GM18519 (cell line): Measurements from ENCODE around the gene ISG15.
"Not testable (repeated sequence)": the region's sequence is repeated elsewhere in the genome, so short reads cannot be mapped to it uniquely, and the experiment has no call there.

Source experiments
- ATAC-seq: cut with Tn5 transposase; IDR thresholded peaks from one replicate; pipeline ENCODE4 v1.9.1; 2021; ENCODE audit warnings: mild to moderate bottlenecking, moderate library complexity; ENCODE audit not compliant: unreplicated experiment, low FRiP score

Gene ISG15

DNA sequence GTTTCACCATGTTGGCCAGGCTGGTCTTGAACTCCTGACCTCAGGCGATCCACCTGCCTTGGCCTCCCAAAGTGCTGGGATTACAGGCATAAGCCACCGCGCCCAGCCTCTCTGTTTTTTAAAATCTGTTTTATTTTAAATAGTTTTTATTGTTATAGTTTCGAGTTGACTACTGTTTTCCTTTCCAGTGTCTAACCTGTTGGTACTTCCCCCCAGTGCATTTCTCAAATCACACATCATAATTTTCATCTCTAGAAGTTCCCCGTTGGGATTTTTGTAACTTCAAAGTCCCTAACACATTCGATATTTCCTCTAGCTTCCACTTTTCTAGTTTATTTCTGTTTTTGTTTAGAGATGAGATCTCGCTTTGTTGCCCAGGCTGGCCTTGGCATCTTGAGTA, 20.9 kb upstream of the ISG15 start:
- no peak for ATAC-seq

DNA sequence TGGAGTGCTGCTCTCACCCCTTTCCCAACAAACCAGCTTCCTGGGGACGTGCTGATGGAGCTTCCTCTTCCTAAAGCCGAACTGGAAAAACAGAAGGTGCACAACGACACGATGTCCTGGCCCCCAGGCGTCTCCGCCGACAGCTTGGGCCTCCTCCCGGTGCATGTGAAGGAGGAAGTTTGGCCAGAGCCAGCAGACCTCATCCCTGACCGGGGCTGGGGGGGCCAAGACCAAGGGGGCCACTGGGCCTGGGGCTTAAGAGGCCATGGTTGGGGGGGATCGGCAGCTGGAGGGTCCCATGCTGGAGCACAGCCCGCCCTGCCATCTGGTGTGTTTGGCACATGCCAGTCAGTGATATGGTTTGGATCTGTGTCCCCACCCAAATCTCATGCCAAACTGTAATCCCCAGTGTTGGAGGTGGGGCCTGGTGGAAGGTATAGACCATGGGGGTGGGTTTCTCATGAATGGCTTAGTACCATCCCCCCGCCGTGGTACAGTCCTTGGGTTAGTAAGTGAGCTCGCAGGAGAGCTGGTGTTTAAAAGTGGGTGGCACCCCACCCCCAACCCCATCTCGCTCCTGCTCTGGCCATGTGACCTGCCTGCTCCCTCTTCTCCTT, 19.8 kb upstream of the ISG15 start:
- no peak for ATAC-seq

DNA sequence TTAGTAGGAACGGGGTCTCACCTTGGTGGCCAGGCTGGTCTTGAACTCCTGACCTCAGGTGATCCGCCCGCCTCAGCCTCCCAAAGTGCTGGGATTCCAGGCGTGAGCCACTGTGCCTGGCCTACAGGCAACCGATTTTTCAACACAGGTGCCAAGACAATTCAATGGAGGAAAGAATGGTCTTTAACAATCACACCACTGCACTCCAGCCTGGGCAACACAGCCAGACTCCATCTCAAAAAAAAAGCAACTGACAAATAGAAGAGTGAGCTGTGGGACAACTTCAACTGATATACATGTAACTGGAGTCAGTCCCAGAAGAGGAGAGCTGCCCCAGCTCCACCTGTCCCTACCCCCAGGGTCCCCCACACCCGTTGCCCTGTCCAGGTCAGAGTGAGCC, 18.8 kb upstream of the ISG15 start:
- ATAC-seq = not testable (repeated sequence)

DNA sequence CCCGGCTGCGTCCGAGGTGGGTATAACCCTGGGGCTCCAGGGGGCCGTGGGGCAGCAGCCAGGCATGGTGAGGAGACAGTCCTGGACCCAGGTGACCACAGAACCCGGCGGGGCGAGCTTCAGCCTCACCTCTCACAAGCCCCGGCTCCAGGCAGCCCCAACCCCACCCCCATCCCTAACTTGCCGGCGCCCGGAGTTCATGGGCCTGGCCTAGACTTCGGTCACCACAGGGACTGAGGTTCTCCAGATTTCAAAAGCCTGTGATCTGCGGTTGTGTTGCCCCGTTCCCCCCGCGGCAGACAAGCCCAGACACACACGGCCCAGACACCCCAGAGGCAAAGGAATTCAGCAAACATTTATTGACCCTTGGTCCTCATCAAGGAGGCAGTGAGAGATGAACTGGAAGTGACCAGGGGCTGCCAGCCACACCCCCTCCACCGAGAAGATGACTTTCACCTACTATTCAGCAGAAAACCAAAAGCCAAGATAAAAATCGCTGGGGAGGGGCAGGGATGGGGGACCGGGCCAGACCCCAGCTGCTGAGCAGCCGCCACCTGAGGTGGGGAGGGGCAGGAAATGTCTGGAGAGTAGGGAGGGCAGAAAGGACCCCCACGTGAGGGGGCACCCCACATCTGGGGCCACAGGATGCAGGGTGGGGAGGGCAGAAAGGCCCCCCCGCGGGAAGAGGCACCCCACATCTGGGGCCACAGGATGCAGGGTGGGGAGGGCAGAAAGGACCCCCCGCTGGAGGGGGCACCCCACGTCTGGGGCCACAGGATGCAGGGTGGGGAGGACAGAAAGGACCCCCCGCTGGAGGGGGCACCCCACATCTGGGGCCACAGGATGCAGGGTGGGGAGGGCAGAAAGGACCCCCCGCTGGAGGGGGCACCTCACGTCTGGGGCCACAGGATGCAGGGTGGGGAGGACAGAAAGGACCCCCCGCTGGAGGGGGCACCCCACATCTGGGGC, 17.3 kb upstream of the ISG15 start:
- no peak for ATAC-seq

DNA sequence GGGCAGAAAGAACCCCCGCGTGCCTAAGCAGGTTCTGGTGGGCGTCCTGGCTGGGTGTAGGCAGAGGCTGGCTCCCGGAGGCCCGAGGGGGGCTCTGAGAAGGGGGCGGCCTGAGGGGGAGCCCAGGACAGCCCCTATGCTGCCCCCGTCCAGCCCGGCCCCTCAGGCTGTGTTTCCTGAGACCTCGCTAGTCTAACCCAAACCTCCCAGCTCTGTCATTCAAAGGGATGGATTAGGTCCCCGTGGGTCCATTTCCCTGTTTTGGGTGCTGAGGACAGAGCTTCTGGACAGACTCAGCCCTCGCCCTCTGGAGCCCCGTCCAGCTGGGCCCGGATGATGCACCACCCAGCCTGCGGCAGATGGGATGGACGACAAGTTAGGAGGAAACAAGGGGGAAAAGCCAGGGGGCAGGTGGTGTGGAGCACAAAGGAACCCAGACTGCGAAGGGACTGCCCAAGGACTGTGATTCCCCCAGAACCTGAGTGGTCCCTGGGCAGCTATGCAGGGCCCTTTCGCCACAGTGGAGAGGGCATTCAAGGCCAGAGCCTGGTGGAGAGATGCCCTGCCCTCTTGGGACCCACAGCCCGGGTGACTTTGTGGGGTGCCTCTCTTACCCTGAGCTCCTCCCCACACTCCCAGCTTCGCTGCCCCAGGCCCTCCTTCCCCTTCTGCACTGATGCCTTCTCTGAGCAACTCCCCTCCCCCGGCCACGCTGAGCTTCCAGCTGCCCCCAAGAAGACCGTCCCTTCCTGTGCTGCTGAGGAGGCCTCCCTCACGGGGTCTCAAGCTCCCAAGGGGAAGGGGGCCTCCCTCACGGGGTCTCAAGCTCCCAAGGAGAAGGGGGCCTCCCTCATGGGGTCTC, 16.2 kb upstream of the ISG15 start:
- no peak for ATAC-seq

DNA sequence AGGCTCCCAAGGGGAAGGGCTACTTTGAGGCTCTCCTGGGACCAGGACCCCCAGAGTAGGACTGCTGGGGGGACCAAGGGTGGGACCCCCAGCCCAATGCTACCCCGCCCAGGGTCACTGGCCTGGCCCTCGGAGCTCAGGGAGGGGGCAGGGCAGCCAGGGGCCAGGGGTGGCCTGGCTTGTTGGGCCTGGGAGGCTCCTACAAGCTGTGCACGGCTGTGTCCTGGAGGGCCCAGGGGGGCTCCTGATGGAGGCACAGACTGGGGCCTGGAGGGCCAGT, 15.6 kb upstream of the ISG15 start:
- ATAC-seq = no peak

DNA sequence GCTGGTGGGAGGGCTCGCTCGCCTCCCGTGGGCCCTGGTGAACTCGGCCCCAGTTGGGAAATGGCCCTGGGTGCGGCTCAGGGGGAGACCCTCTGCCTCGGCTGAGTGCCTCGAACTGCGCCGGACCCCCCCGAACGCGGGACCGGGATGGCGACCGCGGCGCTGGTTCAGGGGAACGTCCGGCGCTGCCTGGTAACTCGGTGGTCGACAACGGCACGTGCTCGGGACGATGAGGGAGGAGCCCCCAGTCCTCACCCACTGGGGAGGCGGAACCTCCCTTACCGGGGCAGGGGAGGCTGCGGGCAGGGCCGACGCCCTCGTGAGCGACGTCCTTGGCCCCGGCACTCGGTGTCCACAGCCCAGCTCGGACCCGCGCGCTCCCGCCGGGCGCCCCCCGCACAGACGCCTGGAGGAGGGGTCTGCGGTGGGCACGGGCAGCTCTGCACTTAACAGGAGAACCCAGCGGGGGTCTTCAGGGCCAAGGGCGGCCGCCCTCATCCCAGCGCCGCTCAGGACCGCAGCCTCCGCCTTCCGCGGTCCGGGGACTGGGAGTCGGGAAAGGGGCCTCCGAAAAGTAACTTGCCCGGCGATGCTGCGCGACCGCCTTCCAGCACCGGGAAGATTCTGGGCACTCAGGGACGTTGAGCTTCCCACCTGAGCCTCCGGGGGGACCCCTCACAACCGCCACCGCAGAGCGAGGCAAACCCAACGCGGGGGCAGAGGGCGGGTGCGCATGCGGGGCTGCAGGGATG, 15.1 kb upstream of the ISG15 start:
- ATAC-seq = no peak

DNA sequence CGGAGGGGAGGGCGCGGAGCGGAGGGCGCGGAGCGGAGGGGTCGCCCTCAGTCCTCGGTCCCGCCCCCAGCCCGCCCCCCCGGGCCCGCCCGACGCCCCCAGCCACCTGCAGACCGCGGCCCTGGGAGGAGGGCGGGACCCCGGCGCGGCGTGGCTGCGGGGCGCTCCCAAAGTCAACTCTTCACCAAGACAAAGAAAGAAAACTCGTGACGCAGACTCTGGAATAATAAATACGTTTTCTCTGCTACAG, 14.6 kb upstream of the ISG15 start:
- no peak for ATAC-seq

DNA sequence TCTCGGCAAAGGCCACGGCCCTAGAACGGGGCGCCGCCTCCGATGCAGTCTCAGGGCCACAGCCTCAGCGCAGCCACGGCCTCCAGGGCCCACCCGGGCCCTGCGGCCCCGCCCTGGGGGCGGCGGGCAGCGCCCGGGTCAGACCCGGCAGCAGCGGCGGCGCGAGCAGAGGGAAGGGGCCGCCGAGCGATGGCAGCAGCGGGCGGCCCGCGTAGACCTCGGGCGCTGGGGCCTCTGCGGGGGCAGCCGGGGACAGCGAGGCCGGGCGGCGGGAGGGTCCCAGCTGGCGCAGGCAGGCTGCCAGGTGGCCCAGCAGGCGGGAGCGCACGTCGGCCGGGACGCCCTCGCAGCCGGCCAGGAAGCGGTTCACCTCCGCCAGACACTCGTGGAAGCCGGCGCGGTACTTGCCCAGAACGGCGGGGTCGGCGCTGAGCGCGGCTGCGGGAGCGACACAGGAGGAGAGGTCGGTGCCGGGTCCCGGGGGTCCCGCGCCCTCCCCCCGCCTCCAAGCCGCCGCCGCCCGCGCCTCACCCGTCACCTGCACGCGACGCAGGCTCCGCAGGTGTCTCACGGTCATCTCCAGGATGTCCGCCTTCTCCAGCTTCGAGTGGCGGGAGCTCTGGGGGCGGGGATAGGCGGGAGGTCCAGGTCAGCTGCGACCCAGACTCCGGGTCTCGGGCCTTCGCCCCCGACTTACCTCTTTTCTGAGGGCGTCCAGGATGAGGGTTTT, 14.1 kb upstream of the ISG15 start:
- no peak for ATAC-seq

DNA sequence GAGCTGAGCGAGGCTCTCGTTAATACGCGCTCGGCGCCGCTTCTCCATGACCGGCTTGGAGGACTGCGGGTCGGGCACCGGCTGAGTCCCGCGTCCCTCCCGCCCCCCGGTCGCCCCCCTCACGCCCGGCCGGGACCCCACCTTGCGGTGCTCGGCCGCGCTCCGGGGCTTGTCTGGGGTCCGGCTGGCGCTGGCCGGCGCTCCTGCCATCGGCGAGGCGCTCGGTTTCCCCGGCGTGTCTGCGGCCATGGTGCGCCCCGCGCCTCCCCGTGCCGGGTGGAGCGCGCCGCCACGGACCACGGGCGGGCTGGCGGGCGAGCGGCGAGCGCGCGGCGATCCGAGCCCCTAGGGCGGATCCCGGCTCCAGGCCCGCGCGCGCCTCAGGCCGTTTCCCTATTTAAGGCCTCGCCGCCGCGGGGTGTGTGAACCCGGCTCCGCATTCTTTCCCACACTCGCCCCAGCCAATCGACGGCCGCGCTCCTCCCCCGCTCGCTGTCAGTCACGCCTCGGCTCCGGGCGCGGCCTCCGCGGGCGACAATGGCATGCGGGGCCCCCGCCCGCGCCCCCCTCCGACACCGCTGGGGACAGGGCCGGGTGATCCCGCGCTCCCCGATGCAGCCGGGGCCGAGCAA, 13.5 kb upstream of the ISG15 start, which contains the start of gene HES4:
Gene HES4 (minus strand): TSS at position 373 of the 632 bp plus-strand sequence. CDS start 124 bp downstream, at position 249.
- ATAC-seq = no peak

DNA sequence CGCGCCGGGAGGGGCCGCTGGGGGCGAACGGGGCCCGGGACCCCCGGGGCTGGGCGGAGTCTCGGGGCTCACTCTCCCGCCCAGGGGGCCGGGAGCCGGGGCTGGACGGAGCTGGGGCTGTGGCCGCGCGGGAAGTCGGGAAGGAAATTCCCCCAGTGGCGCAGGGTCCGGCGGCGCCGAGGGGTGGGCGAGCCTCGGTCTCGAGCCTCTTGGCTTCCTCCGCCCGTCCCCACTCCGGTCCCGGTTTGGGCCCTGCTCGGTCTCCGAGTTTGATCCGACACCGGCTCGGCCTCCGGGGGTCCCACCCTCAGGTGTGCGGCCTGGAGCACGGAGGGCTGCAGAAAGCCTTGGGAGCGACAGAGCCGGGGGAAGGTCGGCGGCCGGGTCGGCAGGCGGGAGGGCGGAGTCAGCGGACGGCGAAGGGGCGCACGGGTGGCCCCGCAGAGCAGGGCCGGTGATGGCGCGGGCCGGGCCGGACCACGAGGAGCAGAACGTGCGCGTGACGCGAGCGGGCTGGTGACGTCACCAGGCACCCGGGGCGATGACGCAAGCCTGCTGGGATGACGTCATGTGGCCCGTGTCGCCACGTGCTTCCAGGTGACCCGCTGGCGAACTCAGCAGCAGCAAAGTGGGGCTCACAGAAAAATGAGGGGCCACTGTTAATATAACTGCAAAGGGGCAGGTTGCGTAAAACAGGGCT, 12.8 kb upstream of the ISG15 start:
- no peak for ATAC-seq

DNA sequence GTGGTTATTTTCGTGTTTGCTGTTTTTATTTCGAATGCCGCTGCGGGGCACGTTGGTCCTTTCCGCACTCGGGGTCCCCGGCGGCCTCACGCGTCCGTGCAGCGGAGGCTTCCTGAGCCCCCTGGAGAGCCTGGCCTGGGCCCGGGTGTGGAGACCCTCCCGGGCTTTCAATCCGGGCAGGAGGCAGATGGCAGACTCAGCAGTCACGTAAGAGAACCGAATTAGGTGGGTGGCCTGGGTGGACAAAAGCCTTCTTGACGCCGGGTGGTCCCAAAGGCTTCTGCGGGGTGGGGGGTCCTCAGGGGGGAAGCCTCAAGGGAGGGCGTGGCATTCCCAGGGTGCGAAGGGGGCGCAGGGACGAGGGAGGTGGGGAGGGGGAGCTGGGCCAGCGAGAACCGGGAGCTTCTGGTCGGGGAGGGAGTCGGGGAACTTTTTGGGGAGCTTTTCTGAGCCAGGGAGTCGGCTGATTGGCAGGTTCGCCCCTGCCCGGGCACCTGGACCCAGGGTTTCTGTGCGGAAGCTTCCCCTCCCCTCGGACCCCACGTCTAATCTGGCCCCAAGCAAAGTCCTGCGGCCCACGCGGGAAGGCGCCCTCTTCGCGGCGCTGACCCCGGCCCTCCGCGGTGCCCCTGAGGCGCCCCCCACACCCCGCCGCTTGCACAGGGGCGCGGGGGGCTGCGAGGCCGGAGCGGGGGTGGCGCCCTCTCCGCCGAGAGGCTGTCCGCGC, 12.1 kb upstream of the ISG15 start:
- ATAC-seq = no peak

DNA sequence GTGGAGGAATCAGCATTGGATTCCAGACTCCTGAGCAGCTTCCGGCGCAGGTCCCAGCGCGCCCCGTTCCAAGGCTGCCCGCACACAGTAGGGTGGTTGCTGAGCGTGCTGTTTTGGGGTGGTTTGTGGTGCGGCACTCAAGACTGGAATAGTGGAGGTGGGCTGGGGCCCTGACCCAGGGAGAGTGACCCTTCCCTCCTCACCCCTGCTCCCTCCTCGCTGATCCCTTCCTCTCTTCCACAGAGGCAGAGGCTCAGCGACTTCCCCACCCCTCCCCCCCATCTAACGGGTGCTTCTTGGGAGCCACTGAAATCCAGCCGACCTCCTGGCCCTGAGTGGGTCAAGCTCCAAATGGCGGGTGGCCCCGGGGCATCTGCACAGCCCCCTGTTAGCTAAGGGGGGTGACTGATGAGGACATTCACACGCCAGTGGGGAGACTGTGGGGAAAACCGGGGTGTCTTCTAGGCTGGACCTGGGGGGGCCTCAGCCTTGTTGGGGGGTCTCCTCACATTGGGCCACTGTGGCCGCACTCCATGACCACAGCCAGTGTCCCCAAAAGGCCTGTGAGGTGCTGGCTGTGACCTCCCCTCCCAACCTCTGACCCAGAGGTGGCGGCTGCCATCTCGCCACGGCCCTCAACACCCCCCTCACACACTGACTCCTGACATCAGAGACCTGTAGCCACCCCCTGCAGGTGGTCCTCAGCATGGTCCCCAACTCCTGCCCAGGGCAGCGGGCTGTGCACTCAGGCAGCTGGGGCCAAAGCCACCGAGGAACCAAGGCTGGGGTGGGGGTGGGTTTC, 9.5 kb upstream of the ISG15 start:
- ATAC-seq = no peak

DNA sequence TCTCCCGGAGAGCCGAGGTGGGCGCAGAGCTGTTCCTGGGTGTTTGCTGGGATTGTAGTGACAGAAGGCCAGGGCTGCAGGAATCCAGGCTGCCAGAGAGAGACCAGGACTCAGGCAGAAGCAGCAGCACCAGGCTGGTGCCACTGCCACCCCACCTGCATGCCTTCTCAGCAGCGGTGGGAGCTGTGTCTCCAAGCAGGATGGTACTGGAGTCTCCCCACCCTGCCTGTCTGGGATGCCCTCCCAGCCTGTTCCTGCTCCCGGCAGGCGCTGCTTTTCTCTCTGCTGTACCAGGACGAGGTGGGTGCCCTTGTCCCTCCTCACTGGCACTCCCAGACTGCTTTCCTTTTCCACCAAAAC, 8.9 kb upstream of the ISG15 start:
- no peak for ATAC-seq

DNA sequence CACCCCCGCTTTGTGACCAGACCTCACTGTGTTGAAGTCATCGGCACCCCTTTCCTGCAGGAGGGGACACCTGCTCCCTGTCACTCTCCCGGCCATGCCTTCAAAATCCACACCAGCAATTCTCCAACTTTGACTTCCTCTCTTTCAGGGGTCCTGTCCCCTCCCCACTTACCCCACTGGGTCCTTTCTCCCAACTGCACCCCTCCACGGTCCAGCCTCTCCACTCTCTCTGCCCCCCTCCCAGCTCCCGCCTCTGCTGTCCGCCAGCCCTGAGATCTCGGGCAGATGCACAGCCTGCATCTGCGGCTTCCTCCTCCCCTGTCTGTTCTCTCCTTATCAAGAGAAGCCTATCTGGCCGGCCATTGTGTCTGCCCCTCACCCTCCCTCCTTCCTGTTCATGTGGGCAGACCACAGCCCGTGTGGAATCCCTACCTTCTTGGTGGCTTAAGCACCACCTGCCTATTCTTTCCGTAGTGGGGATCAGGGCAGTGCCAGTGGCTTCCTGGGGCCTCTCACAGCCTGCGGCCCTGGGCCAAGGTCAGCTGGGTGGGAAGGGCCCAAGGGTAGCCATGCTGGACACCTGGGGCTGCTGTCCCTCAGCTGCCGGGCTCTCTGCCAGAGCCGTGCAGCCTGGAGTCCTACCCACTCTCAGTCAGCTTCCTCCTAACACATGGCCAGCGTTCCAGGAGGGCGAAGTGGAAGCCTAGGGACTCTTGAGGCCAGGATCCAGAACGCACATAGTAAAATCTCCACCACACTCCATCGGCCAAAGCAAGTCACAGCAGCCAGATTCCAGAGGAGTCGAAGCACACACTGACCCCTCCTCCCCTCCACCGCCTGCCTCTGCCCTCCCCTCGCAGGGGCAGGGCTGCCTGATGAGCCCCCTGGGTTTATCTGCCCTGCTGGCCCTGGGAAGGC, 8.3 kb upstream of the ISG15 start:
- no peak for ATAC-seq

DNA sequence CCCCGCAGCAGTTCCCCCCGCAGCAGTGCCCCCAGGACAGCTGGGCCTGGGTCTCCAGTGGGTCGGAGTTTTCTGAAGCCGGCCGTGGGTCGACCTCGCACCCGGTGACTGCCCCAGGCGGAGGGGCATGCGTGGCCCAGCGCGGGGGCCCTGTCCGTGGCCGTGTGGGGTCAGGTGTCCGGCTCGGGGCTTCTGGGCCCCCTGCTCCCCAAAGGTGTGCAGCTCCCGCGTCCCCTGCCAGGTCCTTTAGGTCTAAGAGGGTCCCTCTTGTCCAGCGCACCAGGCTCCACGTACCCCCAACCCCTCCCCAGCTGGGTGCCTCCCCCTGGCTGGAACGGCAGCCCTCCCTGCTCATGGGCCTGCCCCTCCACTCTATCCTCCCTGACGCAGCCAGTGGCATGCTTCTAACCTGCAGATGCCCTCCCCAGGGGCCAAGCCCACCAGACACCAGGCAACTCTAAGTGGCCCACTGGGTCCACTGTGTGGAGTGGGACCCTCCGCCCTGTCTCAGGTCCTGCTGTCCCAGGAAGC, 7.5 kb upstream of the ISG15 start:
- ATAC-seq = no peak
